ENCODE data around the gene CRYBB3. TPM values are rescaled to one million over a fixed set of nuclear protein-coding genes. Genes with fewer than 3 reads are reported as not detected.

CRYBB3 gene
- total and polyA plus RNA-seq, 2 of the 13 experiments (the other 11 are each of a cell fraction or from before 2014, with no cell fraction given): 0.18 to 0.28 TPM

GRCh38 chr22:25196326-25196725 is 3.3 kb upstream of the CRYBB3 start:
- Histone ChIP-seq H3K4me3 (replicated peaks in 1 of 3; ENCODE audit: insufficient read depth in 1 of 3, low read depth in 2 of 3, low read length in 3 of 3) (no peak overlapping the region), H3K36me3 (replicated peaks in 1 of 2; ENCODE audit: control insufficient read depth in 1 of 2, insufficient read depth in 2 of 2, low read length in 2 of 2) (peaks cover 14 to 26% of the 10 kb centered on the region in 2 experiments; a peak in 4 of 5 replicates), H3K9ac (ENCODE audit: insufficient read depth, low read depth, low read length) (no peak overlapping the region), H3K9me3 (ENCODE audit: low read length) (no peaks in the 10 kb centered on the region), H3K4me1 (ENCODE audit: insufficient read depth, low read length) (no peaks in the 10 kb centered on the region), H3K4me2 (ENCODE audit: low read depth, low read length) (no peak overlapping the region), H4K20me1 (ENCODE audit: insufficient read depth, low read length) (no peaks in the 10 kb centered on the region; the same call in 1 of the 2 replicates), H2AFZ (ENCODE audit: low read length) (no peak overlapping the region), H3K27me3 (ENCODE audit: control insufficient read depth in 1 of 2, insufficient read depth in 2 of 2, low read length in 2 of 2) (no peaks in the 10 kb centered on the region), H3K79me2 (ENCODE audit: insufficient read depth, low read length) (no peaks in the 10 kb centered on the region), H3K27ac (ENCODE audit: extremely low read length, insufficient read depth, low read length) (no peak overlapping the region)
- DNase-seq (ENCODE audit: low spot score) (no peak), ATAC-seq (no peak), FAIRE-seq (no peak)
- BruUV-seq (replicated peaks): no TSS peak
- 99% methylated on average over 5 of the region's 5 CpGs for WGBS (ENCODE audit: low lambda C conversion rate)
- TF ChIP-seq NFKBIZ (CRISPR knock-in tag; IDR thresholded peaks at IDR 0.05) (no peak), HNRNPH1 (optimal IDR thresholded peaks at IDR 0.05; ENCODE audit: low read depth, low read length) (no peak), STAT5B (CRISPR knock-in tag; IDR thresholded peaks at IDR 0.05) (no peak), REPIN1 (CRISPR knock-in tag; IDR thresholded peaks at IDR 0.05; ENCODE audit: borderline replicate concordance, low read depth) (no peak), HDAC6 (IDR thresholded peaks at IDR 0.05; ENCODE audit: low read depth, low read length) (no peak), E2F2 (CRISPR knock-in tag; IDR thresholded peaks at IDR 0.05; ENCODE audit: borderline replicate concordance) (no peak), THAP9 (CRISPR knock-in tag; IDR thresholded peaks at IDR 0.05; ENCODE audit: borderline replicate concordance) (no peak), ZFP1 (CRISPR knock-in tag; IDR thresholded peaks at IDR 0.05) (no peak), NR0B2 (CRISPR knock-in tag; IDR thresholded peaks at IDR 0.05) (no peak), PAX8 (CRISPR knock-in tag; IDR thresholded peaks at IDR 0.05; ENCODE audit: borderline replicate concordance) (no peak), ZNF7 (CRISPR knock-in tag; IDR thresholded peaks at IDR 0.05) (no peak), SRF (IDR thresholded peaks at IDR 0.05; ENCODE audit: low read depth, low read length) (no peak), CREBL2 (CRISPR knock-in tag; IDR thresholded peaks at IDR 0.05; ENCODE audit: borderline replicate concordance) (no peak), MLX (CRISPR knock-in tag; IDR thresholded peaks at IDR 0.05) (no peak), ZNF577 (CRISPR knock-in tag; IDR thresholded peaks at IDR 0.05; ENCODE audit: borderline replicate concordance, low read depth) (no peak), GLMP (CRISPR knock-in tag; IDR thresholded peaks at IDR 0.05; ENCODE audit: borderline replicate concordance) (no peak), SYNCRIP (IDR thresholded peaks at IDR 0.05; ENCODE audit: insufficient read depth, low read depth, low read length) (no peak), NONO (IDR thresholded peaks at IDR 0.05) (no peak), NONO (CRISPR knock-in tag; conservative IDR thresholded peaks at IDR 0.05) (no peak), MLLT10 (CRISPR knock-in tag; IDR thresholded peaks at IDR 0.05) (no peak)
- in situ Hi-C loops (cut with HindIII; ENCODE audit: extremely low pct_ligation_motif_present, low pct_unique_long_range_greater_than_20kb) (loop anchor here (25.0 kb wide), 1 partner anchor 259 kb away; the partner anchor contains the start of gene LHFPL7), intact Hi-C loops (cut with micrococcal nuclease; ENCODE audit: unreplicated experiment) (no loop called here)
- ChIA-PET CTCF (ENCODE audit: low intra/inter-chr PET ratio, low total read pairs) (no interaction called here), POLR2A (no interaction called here)

Measured in HepG2 (cell line).